ENCODE results near the gene GHSR.

DNA sequence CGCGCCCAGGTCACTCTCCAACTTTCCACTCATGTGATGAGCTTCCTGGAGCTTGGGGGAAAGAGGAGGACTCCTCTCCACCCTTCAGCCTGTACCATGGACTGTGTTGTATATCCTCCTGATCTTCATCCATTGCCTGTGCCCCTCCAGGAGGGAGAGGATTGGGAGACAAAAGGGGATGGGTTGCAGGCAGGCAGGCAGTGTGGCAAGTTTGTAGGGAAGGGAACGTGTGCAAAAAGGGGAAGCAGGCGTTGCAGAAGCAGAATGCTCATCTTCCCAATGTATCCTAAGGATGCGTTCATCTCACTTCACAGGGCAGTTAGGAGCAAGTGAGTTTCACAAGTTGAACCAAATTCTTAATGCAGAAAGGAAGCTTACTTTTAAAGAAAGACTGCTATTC is 28.1 kb upstream of the GHSR start:
- TF ChIP-seq CTCF (IDR thresholded peaks at IDR 0.05 in 2 of 3, conservative IDR thresholded peaks at IDR 0.05 in 1 of 3; ENCODE audit: borderline replicate concordance in 1 of 3, insufficient read depth in 1 of 3, low read depth in 2 of 3, low read length in 2 of 3) (no peak), POLR2A (IDR thresholded peaks at IDR 0.05; ENCODE audit: borderline replicate concordance, extremely low read depth, insufficient read depth, insufficient read length) (no peak), EZH2phosphoT487 (IDR thresholded peaks at IDR 0.05; ENCODE audit: borderline replicate concordance) (no peak), ZBTB33 (IDR thresholded peaks at IDR 0.05; ENCODE audit: extremely low read depth, insufficient replicate concordance, low read length) (no peak), ZFX (IDR thresholded peaks at IDR 0.05) (no peak)
